SK-N-SH treated with all-trans-retinoic acid at 6 μM for 48 hours (cell line): Measurements from ENCODE around the gene LAMA5.

Experiments used
- ATAC-seq: fragments of 200-7000 bp; cut with Tn5 transposase; 3 replicates; pipeline ENCODE4 v1.9.1; 2020; ENCODE audit warnings: mild to moderate bottlenecking, moderate library complexity
- ARNTL ChIP-seq: fragments of 450-650 bp; formaldehyde crosslinking; IDR thresholded peaks from 2 replicates; pipeline ENCODE4 v1.5.0; 2020; ENCODE audit warnings: low read depth, mild to moderate bottlenecking, moderate library complexity, borderline replicate concordance
- BACH2 ChIP-seq: fragments of 250-450 bp; sonication (Bioruptor Pico); IDR thresholded peaks from 2 replicates; pipeline ENCODE4 v1.9.0; 2021; ENCODE audit warnings: mild to moderate bottlenecking, borderline replicate concordance
- ESRRG ChIP-seq: fragments of 250-450 bp; sonication (Bioruptor Pico); IDR thresholded peaks from 2 replicates; pipeline ENCODE4 v1.6.1; 2021; ENCODE audit warnings: mild to moderate bottlenecking
- GLIS3 ChIP-seq: fragments of 250-450 bp; sonication (Bioruptor Pico); IDR thresholded peaks from 2 replicates; pipeline ENCODE4 v1.5.0; 2020; ENCODE audit warnings: mild to moderate bottlenecking, moderate library complexity
- ISL1 ChIP-seq: fragments of 250-450 bp; sonication (Bioruptor Pico); IDR thresholded peaks from 2 replicates; pipeline ENCODE4 v2.1.2; 2022; ENCODE audit warnings: mild to moderate bottlenecking, moderate library complexity
- OSR1 ChIP-seq: fragments of 250-450 bp; sonication (Bioruptor Pico); IDR thresholded peaks from 2 replicates; pipeline ENCODE4 v1.8.0; 2022; ENCODE audit warnings: moderate library complexity, mild to moderate bottlenecking, inconsistent platforms
- PPARA ChIP-seq: fragments of 250-450 bp; sonication (Bioruptor Pico); IDR thresholded peaks from 2 replicates; pipeline ENCODE4 v1.5.0; 2020; ENCODE audit warnings: mild to moderate bottlenecking, borderline replicate concordance
- RARB ChIP-seq: fragments of 250-450 bp; sonication (Bioruptor Pico); IDR thresholded peaks from 2 replicates; pipeline ENCODE4 v1.8.0; 2021; ENCODE audit warnings: mild to moderate bottlenecking, moderate library complexity
- SNAI2 ChIP-seq: fragments of 250-450 bp; sonication (Bioruptor Pico); IDR thresholded peaks from 2 replicates; pipeline ENCODE4 v1.5.0; 2020; ENCODE audit warnings: mild to moderate bottlenecking, moderate library complexity
- TCF4 ChIP-seq: fragments of 250-450 bp; sonication (Bioruptor Pico); IDR thresholded peaks from 2 replicates; pipeline ENCODE4 v1.8.0; 2021; ENCODE audit warnings: mild to moderate bottlenecking, moderate library complexity, borderline replicate concordance
- TOX ChIP-seq: fragments of 250-450 bp; sonication (Bioruptor Pico); IDR thresholded peaks from 2 replicates; pipeline ENCODE4 v1.8.0; 2021; ENCODE audit warnings: mild to moderate bottlenecking, moderate library complexity, borderline replicate concordance
- ZC3H10 ChIP-seq: fragments of 250-450 bp; sonication (Bioruptor Pico); IDR thresholded peaks from 2 replicates; pipeline ENCODE4 v1.5.1; 2021; ENCODE audit warnings: mild to moderate bottlenecking, moderate library complexity
- ZFP3 ChIP-seq: fragments of 250-450 bp; sonication (Bioruptor Pico); IDR thresholded peaks from 2 replicates; pipeline ENCODE4 v1.5.0; 2020; ENCODE audit warnings: mild to moderate bottlenecking, moderate library complexity
- ZFP30 ChIP-seq: fragments of 450-650 bp; formaldehyde crosslinking; IDR thresholded peaks from 2 replicates; pipeline ENCODE4 v1.5.0; 2022; ENCODE audit warnings: mild to moderate bottlenecking, moderate library complexity
- ZNF565 ChIP-seq: fragments of 450-650 bp; formaldehyde crosslinking; conservative IDR thresholded peaks from 2 replicates; pipeline ENCODE4 v1.5.0; 2020; ENCODE audit warnings: low read depth, mild to moderate bottlenecking, moderate library complexity
- ZNF70 ChIP-seq: fragments of 450-650 bp; formaldehyde crosslinking; IDR thresholded peaks from 2 replicates; pipeline ENCODE4 v1.5.0; 2020; ENCODE audit warnings: mild to moderate bottlenecking, moderate library complexity
- ZNF8 ChIP-seq: fragments of 450-650 bp; formaldehyde crosslinking; IDR thresholded peaks from 2 replicates; pipeline ENCODE4 v1.5.0; 2020; ENCODE audit warnings: mild to moderate bottlenecking, moderate library complexity
- TF ChIP-seq, protein P1 (sequence below): fragments of 250-450 bp; sonication (Bioruptor Pico); IDR thresholded peaks from 2 replicates; pipeline ENCODE4 v1.5.0; 2020; ENCODE audit warnings: mild to moderate bottlenecking, moderate library complexity
- TF ChIP-seq, protein P2 (sequence below): fragments of 250-450 bp; sonication (Bioruptor Pico); IDR thresholded peaks from 2 replicates; pipeline ENCODE4 v1.5.1; 2020; ENCODE audit warnings: low read depth, mild to moderate bottlenecking, moderate library complexity
- TF ChIP-seq, protein P3 (sequence below): fragments of 250-450 bp; sonication (Bioruptor Pico); IDR thresholded peaks from 2 replicates; pipeline ENCODE4 v1.8.0; 2020; ENCODE audit warnings: mild to moderate bottlenecking, moderate library complexity, borderline replicate concordance
- TF ChIP-seq, protein P4 (sequence below): fragments of 250-450 bp; sonication (Bioruptor Pico); IDR thresholded peaks from 2 replicates; pipeline ENCODE4 v1.8.0; 2021; ENCODE audit warnings: low read depth, mild to moderate bottlenecking, moderate library complexity, borderline replicate concordance
- TF ChIP-seq, protein P5 (sequence below): fragments of 250-450 bp; sonication (Bioruptor Pico); IDR thresholded peaks from 2 replicates; pipeline ENCODE4 v1.5.1; 2021; ENCODE audit warnings: mild to moderate bottlenecking, moderate library complexity

LAMA5 gene

DNA sequence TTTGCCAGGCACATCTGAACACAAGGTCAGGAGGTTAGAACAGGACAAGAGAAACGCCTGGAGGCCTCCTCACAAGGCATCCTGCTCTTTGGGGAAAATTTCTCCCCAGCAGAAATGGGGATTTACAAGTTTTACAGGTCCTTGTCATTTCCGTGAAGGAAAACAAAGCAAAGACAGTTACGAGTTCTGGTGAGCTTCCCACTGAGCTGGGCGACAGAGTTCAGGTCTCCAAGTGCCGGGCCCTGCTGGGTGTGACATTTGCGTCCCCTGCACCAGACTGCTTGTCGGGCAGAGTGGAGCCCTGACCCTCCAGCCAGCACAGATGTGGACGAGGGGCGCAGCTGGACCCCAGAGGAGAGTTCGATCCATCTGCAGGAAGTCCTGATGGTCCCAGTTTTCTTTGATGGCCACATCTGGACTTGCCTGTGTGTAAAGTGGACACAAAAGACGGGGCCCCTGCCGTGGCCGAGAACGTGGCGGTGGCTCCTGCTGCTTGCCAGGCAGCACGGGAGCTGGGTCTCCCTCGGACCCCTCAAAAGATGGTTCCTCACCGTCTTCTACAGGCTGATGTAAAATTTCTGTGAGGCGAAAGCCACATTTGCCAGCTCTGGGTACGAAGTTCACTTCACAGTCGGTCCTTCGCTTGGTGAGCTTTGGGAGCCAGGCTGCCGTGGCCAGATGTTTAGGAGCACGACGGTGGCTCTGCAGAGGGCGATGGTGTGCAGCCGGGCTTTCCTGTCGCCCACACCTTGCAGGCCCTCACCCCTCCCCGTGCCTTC lies 69.5 kb downstream of the LAMA5 start (continued):
- TF ChIP-seq, protein P1, sequence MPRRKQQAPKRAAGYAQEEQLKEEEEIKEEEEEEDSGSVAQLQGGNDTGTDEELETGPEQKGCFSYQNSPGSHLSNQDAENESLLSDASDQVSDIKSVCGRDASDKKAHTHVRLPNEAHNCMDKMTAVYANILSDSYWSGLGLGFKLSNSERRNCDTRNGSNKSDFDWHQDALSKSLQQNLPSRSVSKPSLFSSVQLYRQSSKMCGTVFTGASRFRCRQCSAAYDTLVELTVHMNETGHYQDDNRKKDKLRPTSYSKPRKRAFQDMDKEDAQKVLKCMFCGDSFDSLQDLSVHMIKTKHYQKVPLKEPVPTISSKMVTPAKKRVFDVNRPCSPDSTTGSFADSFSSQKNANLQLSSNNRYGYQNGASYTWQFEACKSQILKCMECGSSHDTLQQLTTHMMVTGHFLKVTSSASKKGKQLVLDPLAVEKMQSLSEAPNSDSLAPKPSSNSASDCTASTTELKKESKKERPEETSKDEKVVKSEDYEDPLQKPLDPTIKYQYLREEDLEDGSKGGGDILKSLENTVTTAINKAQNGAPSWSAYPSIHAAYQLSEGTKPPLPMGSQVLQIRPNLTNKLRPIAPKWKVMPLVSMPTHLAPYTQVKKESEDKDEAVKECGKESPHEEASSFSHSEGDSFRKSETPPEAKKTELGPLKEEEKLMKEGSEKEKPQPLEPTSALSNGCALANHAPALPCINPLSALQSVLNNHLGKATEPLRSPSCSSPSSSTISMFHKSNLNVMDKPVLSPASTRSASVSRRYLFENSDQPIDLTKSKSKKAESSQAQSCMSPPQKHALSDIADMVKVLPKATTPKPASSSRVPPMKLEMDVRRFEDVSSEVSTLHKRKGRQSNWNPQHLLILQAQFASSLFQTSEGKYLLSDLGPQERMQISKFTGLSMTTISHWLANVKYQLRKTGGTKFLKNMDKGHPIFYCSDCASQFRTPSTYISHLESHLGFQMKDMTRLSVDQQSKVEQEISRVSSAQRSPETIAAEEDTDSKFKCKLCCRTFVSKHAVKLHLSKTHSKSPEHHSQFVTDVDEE = no peak
- TF ChIP-seq ZNF565 (CRISPR knock-in tag) (no peak), TOX (CRISPR knock-in tag) (no peak), ZNF70 (CRISPR knock-in tag) (no peak), PPARA (CRISPR knock-in tag) (no peak), ARNTL (CRISPR knock-in tag) (no peak)

DNA sequence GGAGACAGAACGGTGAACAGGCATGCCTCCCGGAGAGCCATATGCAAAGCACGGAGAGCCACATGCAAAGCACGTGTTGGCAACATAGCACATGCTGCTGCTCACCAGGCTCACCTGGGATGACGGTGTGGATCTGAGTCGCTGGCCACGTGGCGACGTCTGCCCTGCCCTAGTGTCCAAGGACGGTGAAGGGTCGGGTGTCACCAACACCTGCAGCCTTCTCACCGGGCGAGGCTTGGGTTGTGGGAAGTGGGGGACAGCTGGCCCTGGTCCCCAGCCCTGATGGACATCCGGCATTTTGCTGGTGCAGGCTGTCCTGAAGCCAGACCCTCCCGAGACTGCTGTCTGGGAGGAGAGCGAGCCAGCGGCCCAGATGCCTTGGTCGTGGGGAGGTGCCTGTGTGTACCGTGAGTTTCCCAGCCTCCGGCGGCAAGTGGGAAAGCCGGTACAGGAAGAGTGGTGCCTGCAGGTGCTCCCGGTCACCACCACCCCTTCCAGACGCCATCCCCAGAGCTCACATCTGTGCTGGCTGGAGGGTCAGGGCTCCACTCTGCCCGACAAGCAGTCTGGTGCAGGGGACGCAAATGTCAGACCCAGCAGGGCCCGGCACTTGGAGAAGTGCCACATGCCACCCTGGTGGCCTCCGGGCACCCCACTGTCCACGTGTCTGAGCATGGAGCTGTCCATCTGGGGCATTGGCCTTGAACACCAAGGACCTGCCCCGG lies 70.2 kb downstream of the LAMA5 start:
- ATAC-seq = no peak
- TF ChIP-seq ISL1 (CRISPR knock-in tag) = no peak
- TF ChIP-seq SNAI2 (CRISPR knock-in tag) = no peak
- no peak for TF ChIP-seq ZNF565 (CRISPR knock-in tag)
- TF ChIP-seq RARB (CRISPR knock-in tag) = no peak
- TF ChIP-seq, protein P2, sequence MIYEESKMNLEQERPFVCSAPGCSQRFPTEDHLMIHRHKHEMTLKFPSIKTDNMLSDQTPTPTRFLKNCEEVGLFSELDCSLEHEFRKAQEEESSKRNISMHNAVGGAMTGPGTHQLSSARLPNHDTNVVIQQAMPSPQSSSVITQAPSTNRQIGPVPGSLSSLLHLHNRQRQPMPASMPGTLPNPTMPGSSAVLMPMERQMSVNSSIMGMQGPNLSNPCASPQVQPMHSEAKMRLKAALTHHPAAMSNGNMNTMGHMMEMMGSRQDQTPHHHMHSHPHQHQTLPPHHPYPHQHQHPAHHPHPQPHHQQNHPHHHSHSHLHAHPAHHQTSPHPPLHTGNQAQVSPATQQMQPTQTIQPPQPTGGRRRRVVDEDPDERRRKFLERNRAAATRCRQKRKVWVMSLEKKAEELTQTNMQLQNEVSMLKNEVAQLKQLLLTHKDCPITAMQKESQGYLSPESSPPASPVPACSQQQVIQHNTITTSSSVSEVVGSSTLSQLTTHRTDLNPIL (CRISPR knock-in tag) = no peak
- TF ChIP-seq ESRRG (CRISPR knock-in tag) = no peak
- TF ChIP-seq GLIS3 (CRISPR knock-in tag) = no peak
- no peak for TF ChIP-seq ZFP30 (CRISPR knock-in tag)
- no peak for TF ChIP-seq ZC3H10 (CRISPR knock-in tag)
- TF ChIP-seq, protein P3, sequence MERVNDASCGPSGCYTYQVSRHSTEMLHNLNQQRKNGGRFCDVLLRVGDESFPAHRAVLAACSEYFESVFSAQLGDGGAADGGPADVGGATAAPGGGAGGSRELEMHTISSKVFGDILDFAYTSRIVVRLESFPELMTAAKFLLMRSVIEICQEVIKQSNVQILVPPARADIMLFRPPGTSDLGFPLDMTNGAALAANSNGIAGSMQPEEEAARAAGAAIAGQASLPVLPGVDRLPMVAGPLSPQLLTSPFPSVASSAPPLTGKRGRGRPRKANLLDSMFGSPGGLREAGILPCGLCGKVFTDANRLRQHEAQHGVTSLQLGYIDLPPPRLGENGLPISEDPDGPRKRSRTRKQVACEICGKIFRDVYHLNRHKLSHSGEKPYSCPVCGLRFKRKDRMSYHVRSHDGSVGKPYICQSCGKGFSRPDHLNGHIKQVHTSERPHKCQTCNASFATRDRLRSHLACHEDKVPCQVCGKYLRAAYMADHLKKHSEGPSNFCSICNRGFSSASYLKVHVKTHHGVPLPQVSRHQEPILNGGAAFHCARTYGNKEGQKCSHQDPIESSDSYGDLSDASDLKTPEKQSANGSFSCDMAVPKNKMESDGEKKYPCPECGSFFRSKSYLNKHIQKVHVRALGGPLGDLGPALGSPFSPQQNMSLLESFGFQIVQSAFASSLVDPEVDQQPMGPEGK (CRISPR knock-in tag) = no peak
- no peak for TF ChIP-seq PPARA (CRISPR knock-in tag)
- no peak for TF ChIP-seq ZFP3 (CRISPR knock-in tag)
- TF ChIP-seq BACH2 = no peak
- no peak for TF ChIP-seq ARNTL (CRISPR knock-in tag)
- no peak for TF ChIP-seq TCF4 (CRISPR knock-in tag)
- no peak for TF ChIP-seq ZNF70 (CRISPR knock-in tag)
- no peak for TF ChIP-seq OSR1 (CRISPR knock-in tag)

DNA sequence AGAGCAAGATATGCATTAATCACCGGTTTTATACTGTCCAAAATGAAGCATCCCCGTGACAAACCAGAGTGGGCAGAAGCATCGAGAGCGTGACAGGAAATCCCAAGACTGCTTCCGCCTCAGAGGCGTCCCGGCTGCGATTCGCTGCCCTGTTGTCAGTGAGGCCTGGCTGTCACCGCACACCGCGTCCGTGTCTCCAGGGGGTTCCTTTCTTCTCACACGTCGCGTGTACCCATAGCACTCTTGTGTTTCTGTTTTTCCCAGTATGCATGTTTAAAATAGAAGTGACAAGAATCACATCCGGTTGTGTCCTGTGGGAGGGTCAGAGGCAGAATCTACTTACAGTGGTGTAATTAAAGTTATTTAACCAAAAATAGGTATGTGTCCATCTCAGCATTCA lies 72.6 kb downstream of the LAMA5 start:
- no peak for TF ChIP-seq ESRRG (CRISPR knock-in tag)
- no peak for TF ChIP-seq ARNTL (CRISPR knock-in tag)
- no peak for TF ChIP-seq ZNF70 (CRISPR knock-in tag)
- no peak for TF ChIP-seq ZFP3 (CRISPR knock-in tag)
- no peak for TF ChIP-seq SNAI2 (CRISPR knock-in tag)
- no peak for ATAC-seq

DNA sequence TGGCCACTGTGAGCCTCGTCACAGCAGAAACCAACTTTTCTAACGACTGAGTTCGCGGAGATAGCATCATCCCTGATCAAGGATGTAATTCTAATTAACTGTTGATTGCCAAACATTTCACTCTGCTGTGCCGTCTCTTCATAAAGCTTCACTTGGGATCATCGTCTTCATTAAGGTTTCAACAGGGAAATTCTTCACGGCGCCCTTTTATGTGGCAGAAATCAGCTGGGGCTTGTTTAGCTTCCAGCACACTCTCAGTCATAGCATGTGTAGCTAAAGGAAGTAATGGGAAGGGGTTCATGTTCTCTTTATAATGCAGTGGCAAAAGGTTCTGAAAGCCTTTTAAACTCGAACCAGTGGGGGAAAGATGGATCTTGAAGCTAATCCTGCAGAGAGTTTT lies 73.2 kb downstream of the LAMA5 start:
- ATAC-seq = no peak
- TF ChIP-seq, protein P4, sequence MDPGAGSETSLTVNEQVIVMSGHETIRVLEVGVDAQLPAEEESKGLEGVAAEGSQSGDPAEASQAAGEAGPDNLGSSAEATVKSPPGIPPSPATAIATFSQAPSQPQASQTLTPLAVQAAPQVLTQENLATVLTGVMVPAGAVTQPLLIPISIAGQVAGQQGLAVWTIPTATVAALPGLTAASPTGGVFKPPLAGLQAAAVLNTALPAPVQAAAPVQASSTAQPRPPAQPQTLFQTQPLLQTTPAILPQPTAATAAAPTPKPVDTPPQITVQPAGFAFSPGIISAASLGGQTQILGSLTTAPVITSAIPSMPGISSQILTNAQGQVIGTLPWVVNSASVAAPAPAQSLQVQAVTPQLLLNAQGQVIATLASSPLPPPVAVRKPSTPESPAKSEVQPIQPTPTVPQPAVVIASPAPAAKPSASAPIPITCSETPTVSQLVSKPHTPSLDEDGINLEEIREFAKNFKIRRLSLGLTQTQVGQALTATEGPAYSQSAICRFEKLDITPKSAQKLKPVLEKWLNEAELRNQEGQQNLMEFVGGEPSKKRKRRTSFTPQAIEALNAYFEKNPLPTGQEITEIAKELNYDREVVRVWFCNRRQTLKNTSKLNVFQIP = no peak
- TF ChIP-seq OSR1 (CRISPR knock-in tag) = no peak
- no peak for TF ChIP-seq PPARA (CRISPR knock-in tag)
- TF ChIP-seq TCF4 (CRISPR knock-in tag) = no peak
- TF ChIP-seq, protein P5, sequence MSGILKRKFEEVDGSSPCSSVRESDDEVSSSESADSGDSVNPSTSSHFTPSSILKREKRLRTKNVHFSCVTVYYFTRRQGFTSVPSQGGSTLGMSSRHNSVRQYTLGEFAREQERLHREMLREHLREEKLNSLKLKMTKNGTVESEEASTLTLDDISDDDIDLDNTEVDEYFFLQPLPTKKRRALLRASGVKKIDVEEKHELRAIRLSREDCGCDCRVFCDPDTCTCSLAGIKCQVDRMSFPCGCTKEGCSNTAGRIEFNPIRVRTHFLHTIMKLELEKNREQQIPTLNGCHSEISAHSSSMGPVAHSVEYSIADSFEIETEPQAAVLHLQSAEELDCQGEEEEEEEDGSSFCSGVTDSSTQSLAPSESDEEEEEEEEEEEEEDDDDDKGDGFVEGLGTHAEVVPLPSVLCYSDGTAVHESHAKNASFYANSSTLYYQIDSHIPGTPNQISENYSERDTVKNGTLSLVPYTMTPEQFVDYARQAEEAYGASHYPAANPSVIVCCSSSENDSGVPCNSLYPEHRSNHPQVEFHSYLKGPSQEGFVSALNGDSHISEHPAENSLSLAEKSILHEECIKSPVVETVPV (CRISPR knock-in tag) = no peak
- TF ChIP-seq ZNF70 (CRISPR knock-in tag) = no peak
- TF ChIP-seq ZNF8 (CRISPR knock-in tag) = no peak
